Left hindlimb (tissue), 1 donor: ENCODE measurements around the gene SLC25A24.
"Not testable (repeated sequence)": the region's sequence is repeated elsewhere in the genome, so short reads cannot be mapped to it uniquely, and the experiment has no call there.

ENCODE experiments used
- DNase-seq: peaks from one replicate; pipeline ENCODE4 v3.0.0-alpha.2; 2018

The SLC25A24 gene

DNA sequence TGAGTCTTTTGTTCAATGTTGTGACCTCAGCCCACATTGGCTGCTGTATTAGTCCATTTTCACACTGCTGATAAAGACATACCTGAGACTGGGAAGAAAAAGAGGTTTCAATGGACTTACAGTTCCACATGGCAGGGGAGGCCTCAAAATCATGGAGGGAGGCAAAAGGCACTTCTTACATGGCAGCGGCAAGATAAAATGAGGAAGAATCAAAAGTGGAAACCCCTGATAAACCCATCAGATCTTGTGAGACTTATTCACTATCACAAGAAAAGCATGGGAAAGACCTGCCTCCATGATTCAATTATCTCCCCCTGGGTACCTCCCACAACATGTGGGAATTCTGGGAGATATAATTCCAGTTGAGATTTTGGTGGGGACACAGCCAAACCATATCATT, 68.9 kb downstream of the SLC25A24 start:
- DNase-seq = not testable (repeated sequence)

DNA sequence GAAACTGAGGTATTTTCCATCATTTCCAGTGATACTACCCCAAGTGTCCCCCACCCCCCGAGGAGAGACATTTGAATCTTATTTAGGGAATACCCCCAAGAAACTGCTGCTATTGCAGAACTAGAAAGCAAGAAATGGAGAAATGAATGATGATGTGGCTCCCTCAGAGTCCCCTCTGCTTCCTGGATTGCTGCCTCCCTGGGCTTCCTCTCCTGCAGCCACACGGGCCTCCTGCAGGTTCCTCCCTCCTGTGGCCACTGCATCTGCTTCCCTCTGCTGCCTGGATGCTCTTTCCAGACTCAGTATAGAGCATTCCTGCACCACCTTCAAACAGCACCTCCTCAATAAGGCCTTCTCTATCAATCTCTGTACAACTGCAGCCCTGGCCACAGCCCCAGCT, 69.3 kb downstream of the SLC25A24 start:
- no peak for DNase-seq

DNA sequence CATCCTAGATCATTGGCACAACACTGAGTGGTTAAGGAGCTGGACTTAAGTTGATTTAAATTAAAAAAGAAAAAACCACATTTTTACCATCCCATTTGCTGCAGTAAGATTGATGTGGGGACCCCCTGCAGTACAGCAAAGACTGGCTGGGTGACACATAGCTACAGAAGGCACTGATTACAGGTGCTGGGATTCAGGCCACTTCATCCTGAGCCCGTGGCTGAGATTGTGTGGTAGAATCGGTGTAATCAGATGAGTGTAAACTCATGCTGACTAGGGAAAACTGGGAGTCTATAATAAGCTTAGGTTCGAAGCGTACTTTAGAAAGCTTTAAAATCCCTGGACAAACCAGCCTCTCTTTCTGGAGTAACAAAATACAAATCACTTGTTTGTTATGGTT, 70.1 kb downstream of the SLC25A24 start:
- no peak for DNase-seq

DNA sequence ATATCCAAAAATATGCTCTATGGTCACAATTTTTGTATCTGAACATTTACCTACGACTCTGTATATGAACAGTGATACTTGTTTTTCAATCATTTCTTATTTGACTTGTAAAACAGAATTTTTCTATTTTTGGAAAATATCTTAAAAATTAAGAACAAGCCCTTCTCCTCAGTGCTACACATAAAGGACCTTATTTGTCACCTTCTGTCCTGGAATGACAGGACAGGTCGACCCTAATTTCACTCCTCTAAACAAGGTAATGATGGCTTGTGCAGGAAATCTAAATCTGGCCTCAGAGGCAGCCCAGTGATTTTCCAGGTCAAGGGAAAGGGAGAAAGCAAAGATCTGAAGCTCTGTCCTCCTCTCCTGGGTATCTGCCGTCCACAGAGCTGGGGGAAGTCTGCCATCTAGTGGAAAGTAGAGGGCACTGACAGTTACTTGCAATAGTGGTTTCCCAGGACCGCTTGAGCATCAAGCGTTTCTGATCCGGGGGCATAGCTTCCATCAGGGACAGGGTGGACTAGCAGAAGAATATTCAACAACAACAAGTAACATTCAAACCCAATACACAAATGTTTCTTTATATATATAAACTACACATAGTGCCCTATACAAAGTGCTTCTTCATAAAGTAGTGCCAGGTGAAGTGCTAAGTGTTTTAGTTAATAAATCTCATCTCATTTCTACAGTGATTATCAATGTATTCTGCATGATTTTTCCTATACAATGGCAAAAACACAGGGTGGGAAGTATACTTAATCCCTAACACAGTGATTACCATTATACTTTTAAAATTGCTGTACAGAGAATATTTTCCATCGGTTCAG, 74.6 kb downstream of the SLC25A24 start:
- DNase-seq = peak; percentile 81

DNA sequence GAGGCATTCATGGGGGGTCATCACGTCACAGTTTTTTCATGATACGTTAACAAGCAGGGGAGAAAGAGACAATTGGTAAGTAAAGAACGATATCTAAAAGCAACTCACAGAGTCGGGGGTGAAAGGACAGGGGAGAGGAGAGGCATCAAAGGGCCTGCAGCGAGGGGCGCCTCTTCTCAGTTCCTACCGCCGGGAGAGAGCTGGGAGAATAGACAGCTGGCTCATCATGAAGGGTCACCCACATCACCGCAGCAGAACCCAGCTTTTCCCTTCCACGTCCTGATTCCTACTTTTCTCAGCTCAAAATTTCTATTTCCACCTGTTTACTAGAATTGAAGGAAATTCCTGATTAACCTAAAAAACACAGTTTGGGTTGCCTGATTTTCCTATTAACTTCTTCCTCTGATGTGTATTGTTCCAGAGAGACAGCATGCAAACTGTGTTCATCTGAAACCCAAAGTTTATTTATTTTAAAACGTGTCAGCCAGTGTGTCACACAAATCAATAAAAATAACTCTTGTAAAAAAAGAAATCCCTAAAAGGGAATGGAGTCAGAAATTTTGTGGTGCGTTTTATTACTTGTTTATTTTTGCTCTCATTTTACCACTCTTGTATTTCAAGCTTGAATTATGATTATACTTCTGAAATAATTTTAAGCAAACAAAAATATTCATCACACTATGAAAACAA, 75.4 kb downstream of the SLC25A24 start:
- DNase-seq = no peak

DNA sequence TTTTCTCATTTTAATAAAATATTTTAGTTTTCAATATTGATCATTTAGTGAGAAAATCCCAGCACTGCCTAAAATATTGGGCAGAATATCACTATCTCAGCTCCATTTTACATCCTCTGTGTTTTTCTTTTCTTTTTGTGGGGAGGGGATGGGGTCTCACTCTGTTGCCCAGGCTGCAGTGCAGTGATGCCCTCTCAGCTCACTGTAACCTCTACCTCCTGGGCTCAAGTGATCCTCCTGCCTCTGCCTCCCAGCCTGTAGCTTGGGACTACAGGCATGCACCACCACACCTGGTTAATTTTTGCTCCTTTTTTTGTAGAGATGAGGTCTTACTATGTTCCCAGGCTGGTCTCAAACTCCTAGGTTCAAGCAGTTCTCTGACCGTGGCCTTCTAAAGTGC, 76.1 kb downstream of the SLC25A24 start:
- no peak for DNase-seq

DNA sequence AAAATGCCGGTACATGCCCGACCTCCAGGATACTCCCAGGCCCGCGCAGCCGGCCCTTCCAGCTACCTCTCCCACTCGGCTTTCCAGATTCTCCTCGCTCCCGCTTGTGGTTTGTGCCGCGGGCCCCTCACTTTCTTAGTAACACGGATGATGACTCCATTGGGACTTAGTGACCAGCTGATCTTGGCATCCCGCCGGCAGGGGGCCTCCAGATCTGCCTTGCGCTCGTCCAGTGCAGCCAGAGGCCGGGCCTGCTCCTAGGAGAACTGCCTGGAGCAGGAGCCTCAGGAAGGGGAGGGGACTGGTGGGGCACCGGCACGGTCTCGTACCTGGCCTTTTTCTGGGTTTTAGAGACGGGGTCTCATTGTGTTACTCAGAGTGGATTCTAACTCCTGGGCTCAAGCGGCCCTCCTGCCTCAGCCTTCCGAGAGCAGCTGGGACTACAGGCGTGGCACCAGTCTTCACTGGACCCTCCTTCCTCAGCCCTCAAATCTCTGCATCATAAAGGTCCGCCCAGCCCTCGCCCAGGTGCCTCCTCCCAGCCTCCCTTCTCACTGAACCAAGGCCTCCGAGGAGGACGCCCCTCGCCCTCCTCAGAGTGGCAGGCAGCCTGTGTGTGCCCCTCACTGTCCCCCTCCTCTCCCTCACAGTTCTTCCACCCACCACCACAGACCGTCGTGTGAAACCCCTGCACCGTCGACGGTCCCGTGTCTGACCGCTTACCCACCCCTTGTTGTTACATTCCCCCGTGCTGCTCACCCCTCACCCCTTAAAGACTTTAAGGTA, 78.6 kb downstream of the SLC25A24 start:
- DNase-seq = peak; percentile 61

DNA sequence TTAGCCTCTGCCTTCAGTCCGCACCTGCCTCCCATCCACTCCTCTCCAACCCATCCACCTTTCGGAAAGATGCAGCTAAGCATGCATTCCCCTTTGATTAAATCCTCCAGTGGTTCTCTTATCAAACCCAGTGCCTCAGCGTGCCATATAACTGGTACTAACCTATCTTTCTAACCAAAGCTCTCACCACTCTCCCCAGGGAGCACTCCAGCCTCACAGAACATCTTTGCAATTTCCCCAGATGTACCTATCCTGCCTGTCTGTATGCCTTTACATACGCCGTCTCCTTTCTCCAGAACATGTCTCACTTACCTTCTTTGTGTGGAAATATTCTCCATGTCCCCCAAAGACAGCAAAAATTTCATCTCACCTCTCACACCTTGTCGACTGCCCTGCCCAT, 80.0 kb downstream of the SLC25A24 start:
- no peak for DNase-seq

DNA sequence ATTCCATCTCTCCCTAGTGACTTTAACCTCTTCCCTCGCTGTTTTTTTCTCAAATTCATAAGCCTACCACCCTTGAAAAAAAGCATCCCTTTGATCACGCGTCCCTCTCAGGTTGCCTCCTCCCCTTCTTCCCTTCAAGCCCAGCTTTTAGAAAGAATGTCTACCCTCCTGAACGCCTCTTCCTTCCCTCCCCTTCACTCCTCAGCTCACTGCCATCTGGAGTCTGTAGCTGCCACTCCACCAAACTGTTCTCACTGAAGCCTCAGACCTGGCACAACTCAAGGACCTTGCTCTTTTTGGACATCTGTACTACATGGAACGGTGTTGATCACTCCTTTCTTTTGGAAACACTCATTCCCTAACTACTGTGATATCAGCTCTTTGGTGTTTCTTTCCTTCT, 80.6 kb downstream of the SLC25A24 start:
- no peak for DNase-seq

DNA sequence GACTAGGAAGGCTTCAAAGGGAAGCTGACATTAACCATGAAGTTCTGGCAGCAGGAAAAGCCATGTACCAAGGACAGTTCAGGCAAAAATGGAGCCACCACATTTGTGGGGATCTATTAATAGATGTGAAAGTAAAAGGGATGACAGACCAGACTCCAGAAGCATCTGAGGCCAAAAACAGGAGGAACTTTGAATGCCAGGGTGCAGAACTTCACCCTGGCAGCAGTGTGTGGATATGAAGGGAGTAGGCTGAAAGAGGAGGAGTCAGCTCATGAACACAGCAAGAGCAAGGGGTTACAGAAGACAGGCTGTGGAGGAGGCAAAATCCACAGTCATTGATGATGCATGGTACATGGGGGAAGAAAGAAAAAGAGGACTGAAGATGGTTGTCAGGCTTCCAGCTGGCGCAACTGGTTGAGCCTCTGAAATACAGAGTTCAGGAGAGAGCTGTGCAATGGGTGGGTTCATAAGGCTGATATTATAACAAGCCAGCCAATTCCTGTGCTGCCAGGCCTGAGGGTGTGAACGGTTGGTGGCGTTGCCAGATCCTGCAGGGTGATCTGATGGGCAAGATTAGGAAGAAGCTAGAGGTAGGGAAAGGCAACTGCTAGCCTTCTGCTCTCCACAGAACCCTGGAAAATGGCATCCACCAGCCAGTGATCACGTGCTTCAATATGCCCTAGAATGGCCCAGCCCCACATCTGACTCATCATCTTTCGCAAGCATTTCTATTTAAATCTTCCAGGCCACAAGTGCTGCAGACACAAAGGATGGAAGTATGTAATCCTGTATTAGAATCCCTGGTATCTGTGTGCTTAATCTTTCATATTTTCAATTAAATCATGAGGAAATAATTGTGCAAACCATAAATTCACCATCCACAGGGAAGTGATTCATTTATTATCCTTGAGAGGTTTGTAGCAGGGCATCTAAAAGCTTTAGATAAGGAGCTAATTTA, 81.9 kb downstream of the SLC25A24 start:
- DNase-seq = no peak

DNA sequence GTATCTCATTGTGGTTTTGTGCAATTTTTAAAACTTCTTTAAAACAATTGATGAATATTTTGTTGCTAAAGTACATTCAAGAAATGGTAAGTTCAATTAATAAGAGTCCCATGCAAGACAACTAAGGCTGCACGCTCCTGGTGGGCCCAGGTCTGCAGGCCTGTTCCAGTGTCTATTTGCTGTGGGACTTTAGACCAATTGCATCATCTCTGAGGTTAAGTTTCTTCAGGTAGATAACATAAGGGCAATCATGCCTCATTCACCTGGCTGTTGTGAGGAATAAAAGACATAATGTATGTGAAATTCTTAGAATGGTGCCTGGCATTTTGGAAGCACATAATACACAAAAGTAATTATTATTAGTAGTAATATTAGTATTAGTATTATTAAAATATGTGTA, 82.9 kb downstream of the SLC25A24 start:
- no peak for DNase-seq

DNA sequence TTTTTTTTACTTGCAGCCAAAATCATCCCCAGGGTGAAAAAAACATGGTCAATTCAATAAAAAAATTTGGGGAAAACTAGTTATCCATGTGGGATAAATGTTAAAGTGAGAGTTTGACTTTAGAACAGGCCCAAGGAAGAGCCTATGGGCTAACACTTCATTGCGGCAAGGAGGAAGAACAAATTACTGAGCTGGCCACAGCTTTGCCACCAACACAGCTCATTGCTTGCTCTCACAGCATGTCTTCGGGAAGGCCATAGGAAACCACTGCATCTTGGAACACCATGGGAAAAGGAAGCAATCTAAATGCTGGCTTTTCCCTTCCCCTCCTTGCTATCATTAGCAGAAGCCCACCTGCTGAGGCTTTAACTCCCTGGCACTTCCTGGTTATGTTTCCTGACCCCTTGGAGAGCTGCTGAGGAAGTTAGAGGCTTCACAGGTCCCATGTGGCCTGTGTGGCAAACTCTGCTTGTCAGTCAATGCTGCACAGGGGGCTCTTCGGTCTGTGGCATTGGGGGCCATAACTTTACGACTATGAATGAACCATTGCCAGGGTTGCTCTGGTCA, 86.0 kb downstream of the SLC25A24 start:
- no peak for DNase-seq

DNA sequence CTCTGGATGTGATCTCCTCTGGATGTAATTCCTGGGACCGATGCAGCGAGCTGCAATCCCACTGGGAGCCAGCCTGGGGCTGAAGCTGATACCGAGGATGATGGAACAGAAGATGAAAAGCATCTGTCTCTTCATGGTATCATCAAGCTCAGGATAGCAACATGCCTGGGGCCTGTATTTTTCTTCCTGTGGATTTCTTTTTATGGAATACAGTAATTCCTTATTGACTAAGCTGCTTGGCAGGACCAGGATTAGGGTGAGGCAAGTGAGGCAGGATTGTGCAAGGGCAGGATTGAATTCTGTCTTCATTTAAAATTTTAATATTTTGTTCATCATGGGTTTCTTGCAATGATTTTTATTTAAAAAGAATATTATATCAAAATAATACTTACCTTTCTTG, 86.6 kb downstream of the SLC25A24 start:
- DNase-seq = no peak

DNA sequence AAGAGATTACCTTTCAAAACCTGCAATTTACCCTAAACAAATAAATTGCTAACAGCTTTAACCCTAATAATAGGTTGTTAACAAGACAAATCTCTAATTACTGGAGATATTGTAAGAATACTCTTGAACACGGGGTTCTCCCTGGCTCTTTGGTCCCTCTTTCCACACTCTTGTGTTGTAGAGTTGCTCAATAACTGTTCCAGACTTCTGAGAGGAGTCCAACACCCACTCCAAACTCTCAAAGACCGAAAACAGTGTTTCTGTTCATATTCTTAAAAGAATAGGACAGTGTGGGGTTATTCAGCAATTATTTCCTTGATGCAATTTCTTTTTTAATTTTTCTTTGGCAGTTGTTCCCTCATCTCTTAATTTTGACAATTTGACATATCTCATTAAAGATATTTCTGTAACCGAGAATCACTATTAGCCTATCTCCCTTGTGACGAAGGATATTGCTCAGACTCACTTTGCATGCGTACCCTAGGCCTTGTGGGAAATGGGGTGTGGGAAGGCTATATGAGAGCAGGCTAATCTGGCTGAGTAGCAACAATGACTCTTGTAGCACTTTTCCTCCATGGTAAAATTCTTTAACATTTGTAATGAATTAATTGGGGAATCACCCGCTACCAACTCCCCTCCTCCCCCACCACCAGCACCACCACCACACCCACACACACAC, 90.7 kb downstream of the SLC25A24 start:
- DNase-seq = no peak

DNA sequence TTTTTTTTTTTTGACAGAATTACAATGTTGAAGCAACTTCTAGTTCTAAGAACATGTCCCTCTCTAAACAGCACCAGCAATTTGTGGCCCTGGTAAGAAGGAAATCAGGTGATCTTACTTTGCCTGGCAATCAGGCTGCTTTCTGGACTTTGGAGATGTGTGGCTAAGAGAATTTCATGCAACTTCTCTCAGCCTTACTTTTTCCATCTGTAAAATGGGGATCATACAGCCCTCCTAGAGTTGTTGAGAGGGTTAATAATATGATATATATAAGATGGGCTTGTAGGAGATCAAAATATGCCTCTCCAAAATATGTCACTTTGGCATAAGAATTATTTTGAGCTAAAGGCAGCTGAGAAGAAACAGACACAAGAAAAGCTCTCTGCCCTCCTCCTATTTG, 92.0 kb downstream of the SLC25A24 start:
- DNase-seq = no peak

DNA sequence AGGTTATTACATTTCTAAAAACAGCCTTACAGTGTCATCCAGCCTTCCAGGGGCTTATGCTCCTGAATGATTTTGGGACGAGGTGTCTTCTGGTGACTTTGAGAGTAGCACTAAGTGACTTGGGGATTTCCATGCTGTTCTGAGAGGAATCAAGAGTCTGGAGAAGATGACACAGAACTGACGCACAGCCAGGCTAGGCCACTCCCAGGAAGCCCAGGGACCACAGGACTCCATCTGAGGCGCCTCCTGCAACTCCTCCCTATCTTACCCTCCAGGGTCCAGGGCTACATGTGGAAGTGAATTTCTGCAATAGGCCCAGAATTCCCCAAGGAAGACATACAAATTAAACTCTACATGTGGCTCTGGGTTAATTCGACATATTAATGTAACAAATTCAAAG, 92.5 kb downstream of the SLC25A24 start:
- no peak for DNase-seq

DNA sequence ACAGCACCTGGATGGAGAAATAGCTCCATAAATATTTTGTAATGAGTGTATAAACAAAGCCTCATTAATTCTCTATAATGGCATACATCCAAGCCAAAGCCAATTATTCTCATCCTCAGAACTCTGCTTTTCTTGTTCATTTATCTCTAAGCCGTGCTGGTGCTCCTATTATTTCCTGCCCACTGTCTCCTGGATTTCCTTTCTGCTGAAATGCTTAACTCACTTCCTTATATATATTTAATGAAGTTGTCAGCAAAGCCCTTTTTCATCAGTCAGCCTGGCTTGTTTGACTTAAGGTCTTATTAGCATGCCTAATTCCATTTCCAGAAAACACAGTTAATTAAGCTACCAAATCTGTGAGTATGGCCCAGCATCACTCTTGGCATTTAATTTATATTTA, 93.4 kb downstream of the SLC25A24 start:
- DNase-seq = no peak

DNA sequence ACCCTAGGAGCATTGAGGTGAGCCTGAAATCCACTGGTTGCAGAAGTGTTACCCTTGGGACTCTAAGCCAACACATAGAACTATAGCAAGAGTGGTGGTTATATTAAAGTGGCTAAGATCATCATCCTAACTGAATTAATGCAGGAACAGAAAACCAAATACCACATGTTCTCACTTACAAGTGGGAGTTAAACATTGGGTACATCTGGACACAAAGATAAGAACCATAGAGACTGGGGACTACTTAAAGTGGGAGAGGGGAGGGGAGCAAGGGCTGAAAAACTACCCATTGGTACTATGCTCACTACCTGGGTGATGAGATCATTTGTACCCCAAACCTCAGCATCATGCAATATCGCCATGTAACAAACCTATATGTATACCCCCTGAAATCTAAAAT, 100.0 kb downstream of the SLC25A24 start:
- no peak for DNase-seq

DNA sequence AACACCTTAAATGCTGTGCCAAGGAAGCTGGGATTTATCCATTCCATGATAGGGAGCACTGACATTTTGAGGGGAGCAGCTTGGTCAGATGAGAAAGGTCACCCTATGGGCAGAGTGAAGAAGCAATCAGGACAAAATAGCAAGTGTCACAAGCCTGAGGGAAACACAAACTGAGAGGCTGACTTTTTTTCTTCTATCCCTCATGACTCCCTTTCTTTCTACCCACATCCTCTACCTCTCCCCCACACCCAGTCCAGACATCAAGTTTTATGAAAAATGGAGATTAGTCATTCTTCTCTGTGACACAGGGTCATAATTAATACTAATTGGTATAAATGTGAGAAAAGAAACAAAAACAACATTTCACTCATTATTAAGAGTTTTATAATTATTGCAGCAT, 103.1 kb downstream of the SLC25A24 start:
- no peak for DNase-seq

DNA sequence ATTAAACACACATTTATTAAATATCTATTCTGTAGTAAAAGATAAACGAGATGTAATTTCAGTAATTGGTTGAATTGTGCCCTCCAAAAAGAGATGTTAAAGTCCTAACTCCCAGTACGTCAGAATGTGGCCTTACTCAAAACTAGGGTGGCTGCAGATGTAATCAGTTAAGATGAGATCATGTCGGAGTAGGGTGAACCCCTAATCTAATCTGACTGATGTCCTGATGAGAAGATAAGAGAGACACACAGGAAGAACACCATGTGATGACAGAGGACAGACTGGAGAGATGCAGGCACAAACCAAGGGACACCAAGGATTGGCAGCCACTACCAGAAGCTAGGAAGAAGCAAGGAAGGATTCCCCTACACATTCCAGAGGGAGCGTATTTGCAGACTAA, 104.1 kb downstream of the SLC25A24 start:
- DNase-seq = no peak

DNA sequence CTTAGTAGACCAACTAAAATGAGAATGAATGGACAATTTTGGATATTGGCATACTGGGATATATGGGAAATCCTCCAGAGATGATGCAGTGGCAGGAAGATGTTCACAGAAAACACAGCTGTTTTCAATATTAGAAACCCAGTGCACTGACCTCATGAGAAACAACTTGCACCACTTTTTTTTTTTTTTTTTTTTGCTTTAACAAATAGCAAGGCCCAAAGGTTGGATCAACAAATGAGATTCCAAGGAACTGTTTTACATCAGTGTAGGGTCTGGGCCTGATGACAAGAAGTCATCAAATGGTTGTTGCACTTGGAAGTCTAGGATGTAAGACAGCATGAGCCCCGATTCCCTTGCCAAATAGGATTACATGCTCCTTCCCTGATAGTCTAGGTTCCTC, 110.7 kb downstream of the SLC25A24 start:
- DNase-seq = no peak

DNA sequence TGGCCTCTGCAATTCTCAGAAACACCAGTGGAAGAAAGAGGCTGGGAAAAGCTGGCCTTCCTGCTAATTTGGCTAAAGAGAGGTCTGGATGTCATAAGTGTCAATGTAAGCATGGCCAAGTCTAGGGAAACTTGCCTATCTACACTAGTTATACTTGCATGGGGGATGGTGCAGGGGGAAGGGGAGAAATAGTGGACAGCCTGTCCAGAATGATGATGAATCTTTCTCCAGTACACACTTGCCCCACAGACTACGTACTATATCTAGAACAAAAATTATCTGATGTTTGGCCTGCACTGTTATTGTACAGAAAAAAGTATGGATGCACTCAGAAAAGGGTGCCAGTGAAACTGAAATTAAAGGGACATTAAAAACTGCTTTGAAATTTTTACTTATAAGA, 114.5 kb downstream of the SLC25A24 start:
- no peak for DNase-seq
